Measurements from ENCODE around the gene MIEN1.
"Not testable (repeated sequence)": the region's sequence is repeated elsewhere in the genome, so short reads cannot be mapped to it uniquely, and the experiment has no call there.

Gene MIEN1

GRCh38 chr17:39772987-39773934, 42.9 kb upstream of the MIEN1 start:
- ChIA-PET CTCF (no interaction called here), POLR2A (ENCODE audit: low non-redundant PET) (no interaction called here)
- TF ChIP-seq CTCF (conservative IDR thresholded peaks at IDR 0.05; ENCODE audit: low read depth): no peak
- no peak overlapping the region for H3K27ac ChIP-seq
- no peak for DNase-seq (ENCODE audit: low spot score)

- H3K27ac ChIP-seq: no peak overlapping the region
- no peak for DNase-seq (ENCODE audit: low spot score)
- no peak for TF ChIP-seq CTCF (conservative IDR thresholded peaks at IDR 0.05; ENCODE audit: low read depth)
- ChIA-PET CTCF (no interaction called here), POLR2A (ENCODE audit: low non-redundant PET) (no interaction called here)
Measured at GRCh38 chr17:39772415-39772814, 42.1 kb upstream of the MIEN1 start.

- no peak for TF ChIP-seq CTCF (conservative IDR thresholded peaks at IDR 0.05; ENCODE audit: low read depth)
- CTCF ChIA-PET: interaction anchor here (0.6 to 1.3 kb wide), 3 partner anchors 17 to 102 kb away, joined by 3 to 5 read pairs (median 3); partner anchors contain the start of gene PNMT
- POLR2A ChIA-PET (ENCODE audit: low non-redundant PET): interaction anchor here (0.6 to 0.7 kb wide), 2 partner anchors 103 to 115 kb away, joined by 3 read pairs; no protein-coding TSS in a partner anchor
- peak overlapping the region; percentile 73; the same call in 1 of the 2 replicates for H3K27ac ChIP-seq
- peak; percentile 88 for DNase-seq (ENCODE audit: low spot score)
Measured at GRCh38 chr17:39769974-39770587, 39.7 kb upstream of the MIEN1 start.

- no peak for TF ChIP-seq CTCF (conservative IDR thresholded peaks at IDR 0.05; ENCODE audit: low read depth)
- no peak for DNase-seq (ENCODE audit: low spot score)
- no peak overlapping the region for H3K27ac ChIP-seq
- ChIA-PET CTCF (no interaction called here), POLR2A (ENCODE audit: low non-redundant PET) (no interaction called here)
Measured at GRCh38 chr17:39767147-39767546, 36.8 kb upstream of the MIEN1 start.

GRCh38 chr17:39765766-39766165, 35.4 kb upstream of the MIEN1 start:
- H3K27ac ChIP-seq: no peak overlapping the region
- TF ChIP-seq CTCF (conservative IDR thresholded peaks at IDR 0.05; ENCODE audit: low read depth): no peak
- ChIA-PET CTCF (interaction anchor here (0.7 kb wide), 1 partner anchor 136 kb away, joined by 4 read pairs; no protein-coding TSS in a partner anchor), POLR2A (ENCODE audit: low non-redundant PET) (no interaction called here)
- DNase-seq (ENCODE audit: low spot score): no peak

- ChIA-PET POLR2A (ENCODE audit: low non-redundant PET) (no interaction called here), CTCF (interaction anchor here (0.7 kb wide), 1 partner anchor 136 kb away, joined by 4 read pairs; no protein-coding TSS in a partner anchor)
- no peak for DNase-seq (ENCODE audit: low spot score)
- TF ChIP-seq CTCF (conservative IDR thresholded peaks at IDR 0.05; ENCODE audit: low read depth): no peak
- no peak overlapping the region for H3K27ac ChIP-seq
Measured at GRCh38 chr17:39765175-39765574, 34.8 kb upstream of the MIEN1 start.

- H3K27ac ChIP-seq; DNase-seq (ENCODE audit: low spot score); POLR2A ChIA-PET (ENCODE audit: low non-redundant PET): not testable (repeated sequence)
- CTCF ChIA-PET: interaction anchor here (0.6 to 0.8 kb wide), 2 partner anchors 22 to 328 kb away, joined by 3 to 6 read pairs; no protein-coding TSS in a partner anchor
Measured at GRCh38 chr17:39764171-39764570, 33.8 kb upstream of the MIEN1 start.

Data from RWPE1 (cell line).